Measurements from ENCODE around the gene CROCC.

The CROCC gene

DNA sequence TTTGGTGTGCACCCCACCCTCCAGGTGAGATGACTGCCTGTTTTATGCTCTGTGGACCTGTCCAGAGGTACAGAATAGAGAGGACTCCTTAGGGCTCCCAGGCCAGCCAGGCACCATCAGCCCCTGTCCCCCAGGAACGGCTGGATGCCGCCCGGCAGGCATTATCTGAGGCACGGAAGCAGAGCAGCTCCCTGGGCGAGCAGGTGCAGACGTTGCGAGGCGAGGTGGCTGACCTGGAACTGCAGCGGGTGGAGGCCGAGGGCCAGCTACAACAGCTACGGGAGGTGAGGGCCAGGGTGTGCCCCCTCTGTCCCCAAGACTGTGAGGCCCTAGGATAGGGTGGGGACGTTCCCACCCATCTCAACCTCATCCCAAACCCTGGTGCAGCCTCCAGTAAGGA lies 47.9 kb downstream of the CROCC start:
- H3F3A ChIP-seq (ENCODE audit: insufficient read depth, low read length), result no peaks in the 10 kb centered on the region
- H4K20me1 ChIP-seq (ENCODE audit: insufficient read depth, low read length), result no peaks in the 10 kb centered on the region
- H3K27ac ChIP-seq (ENCODE audit: low read length), result no peak overlapping the region
- H3K79me2 ChIP-seq (ENCODE audit: low read length), result no peaks in the 10 kb centered on the region
- H3K27me3 ChIP-seq (replicated peaks; ENCODE audit: insufficient read depth, low read length), result no peaks in the 10 kb centered on the region
- TF ChIP-seq EZH2 (optimal IDR thresholded peaks at IDR 0.05; ENCODE audit: low read depth, low read length), result no peak
- TF ChIP-seq, protein P1, sequence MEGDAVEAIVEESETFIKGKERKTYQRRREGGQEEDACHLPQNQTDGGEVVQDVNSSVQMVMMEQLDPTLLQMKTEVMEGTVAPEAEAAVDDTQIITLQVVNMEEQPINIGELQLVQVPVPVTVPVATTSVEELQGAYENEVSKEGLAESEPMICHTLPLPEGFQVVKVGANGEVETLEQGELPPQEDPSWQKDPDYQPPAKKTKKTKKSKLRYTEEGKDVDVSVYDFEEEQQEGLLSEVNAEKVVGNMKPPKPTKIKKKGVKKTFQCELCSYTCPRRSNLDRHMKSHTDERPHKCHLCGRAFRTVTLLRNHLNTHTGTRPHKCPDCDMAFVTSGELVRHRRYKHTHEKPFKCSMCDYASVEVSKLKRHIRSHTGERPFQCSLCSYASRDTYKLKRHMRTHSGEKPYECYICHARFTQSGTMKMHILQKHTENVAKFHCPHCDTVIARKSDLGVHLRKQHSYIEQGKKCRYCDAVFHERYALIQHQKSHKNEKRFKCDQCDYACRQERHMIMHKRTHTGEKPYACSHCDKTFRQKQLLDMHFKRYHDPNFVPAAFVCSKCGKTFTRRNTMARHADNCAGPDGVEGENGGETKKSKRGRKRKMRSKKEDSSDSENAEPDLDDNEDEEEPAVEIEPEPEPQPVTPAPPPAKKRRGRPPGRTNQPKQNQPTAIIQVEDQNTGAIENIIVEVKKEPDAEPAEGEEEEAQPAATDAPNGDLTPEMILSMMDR (IDR thresholded peaks at IDR 0.05; ENCODE audit: low read length), result no peak
- no peak for TF ChIP-seq EZH2phosphoT487 (IDR thresholded peaks at IDR 0.05; ENCODE audit: low read length)
- H3K9ac ChIP-seq (ENCODE audit: low read length), result no peak overlapping the region
- no peaks in the 10 kb centered on the region for H3K36me3 ChIP-seq (replicated peaks; ENCODE audit: insufficient read depth, low read length)
- no peak overlapping the region for H3K4me3 ChIP-seq (ENCODE audit: low read length)
- no peak for DNase-seq
- no peaks in the 10 kb centered on the region for H3K9me3 ChIP-seq (replicated peaks; ENCODE audit: insufficient read depth, low read length)
- H2AFZ ChIP-seq (ENCODE audit: low read length), result no peak overlapping the region
- H3K4me2 ChIP-seq (ENCODE audit: low read depth, low read length), result no peak overlapping the region
- H3K9me2 ChIP-seq (replicated peaks; ENCODE audit: insufficient read depth, low read length), result no peaks in the 10 kb centered on the region
- H3K4me1 ChIP-seq (ENCODE audit: low read length), result no peaks in the 10 kb centered on the region

DNA sequence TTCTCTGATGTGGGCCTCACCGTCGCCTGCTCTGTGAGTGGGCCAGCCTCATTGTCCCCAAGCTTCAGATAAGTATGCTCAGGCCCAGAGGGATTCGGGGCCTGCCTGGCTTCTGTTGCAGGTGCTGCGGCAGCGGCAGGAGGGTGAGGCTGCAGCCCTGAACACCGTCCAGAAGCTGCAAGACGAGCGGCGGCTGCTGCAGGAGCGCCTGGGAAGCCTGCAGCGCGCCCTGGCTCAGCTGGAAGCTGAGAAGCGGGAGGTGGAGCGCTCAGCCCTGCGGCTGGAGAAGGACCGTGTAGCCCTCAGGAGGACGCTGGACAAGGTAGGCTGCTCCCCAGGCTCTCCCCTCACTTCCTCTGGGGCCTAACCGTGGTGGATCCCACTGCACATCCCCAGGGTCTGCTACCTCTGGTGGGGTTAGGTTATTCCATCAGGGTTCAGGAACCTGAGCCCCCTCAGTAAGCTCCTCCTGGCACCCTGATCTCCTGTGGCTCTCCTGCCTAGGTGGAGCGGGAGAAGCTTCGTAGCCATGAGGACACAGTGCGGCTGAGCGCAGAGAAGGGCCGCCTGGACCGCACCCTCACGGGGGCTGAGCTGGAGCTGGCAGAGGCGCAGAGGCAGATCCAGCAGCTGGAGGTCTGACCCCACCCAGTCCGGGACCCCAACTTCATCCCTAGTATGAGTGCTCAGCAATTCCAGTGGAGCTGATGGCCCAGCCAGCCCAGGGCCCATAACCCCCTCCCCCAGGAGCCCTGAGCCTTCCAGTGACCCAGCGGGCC lies 48.6 kb downstream of the CROCC start:
- Histone ChIP-seq H3K36me3 (replicated peaks; ENCODE audit: insufficient read depth, low read length) (no peaks in the 10 kb centered on the region), H3K4me3 (ENCODE audit: low read length) (no peak overlapping the region), H3K9me3 (replicated peaks; ENCODE audit: insufficient read depth, low read length) (no peaks in the 10 kb centered on the region), H3K4me1 (ENCODE audit: low read length) (no peaks in the 10 kb centered on the region), H2AFZ (ENCODE audit: low read length) (no peak overlapping the region), H3K9me2 (replicated peaks; ENCODE audit: insufficient read depth, low read length) (no peaks in the 10 kb centered on the region), H3K27ac (ENCODE audit: low read length) (no peak overlapping the region), H3K9ac (ENCODE audit: low read length) (no peak overlapping the region), H3K27me3 (replicated peaks; ENCODE audit: insufficient read depth, low read length) (no peaks in the 10 kb centered on the region), H3F3A (ENCODE audit: insufficient read depth, low read length) (no peaks in the 10 kb centered on the region), H3K79me2 (ENCODE audit: low read length) (no peaks in the 10 kb centered on the region), H4K20me1 (ENCODE audit: insufficient read depth, low read length) (no peaks in the 10 kb centered on the region), H3K4me2 (ENCODE audit: low read depth, low read length) (no peak overlapping the region)
- DNase-seq, result no peak
- TF ChIP-seq EZH2phosphoT487 (IDR thresholded peaks at IDR 0.05; ENCODE audit: low read length) (no peak), EZH2 (optimal IDR thresholded peaks at IDR 0.05; ENCODE audit: low read depth, low read length) (no peak)
- TF ChIP-seq, protein P1 (IDR thresholded peaks at IDR 0.05; ENCODE audit: low read length), result no peak

DNA sequence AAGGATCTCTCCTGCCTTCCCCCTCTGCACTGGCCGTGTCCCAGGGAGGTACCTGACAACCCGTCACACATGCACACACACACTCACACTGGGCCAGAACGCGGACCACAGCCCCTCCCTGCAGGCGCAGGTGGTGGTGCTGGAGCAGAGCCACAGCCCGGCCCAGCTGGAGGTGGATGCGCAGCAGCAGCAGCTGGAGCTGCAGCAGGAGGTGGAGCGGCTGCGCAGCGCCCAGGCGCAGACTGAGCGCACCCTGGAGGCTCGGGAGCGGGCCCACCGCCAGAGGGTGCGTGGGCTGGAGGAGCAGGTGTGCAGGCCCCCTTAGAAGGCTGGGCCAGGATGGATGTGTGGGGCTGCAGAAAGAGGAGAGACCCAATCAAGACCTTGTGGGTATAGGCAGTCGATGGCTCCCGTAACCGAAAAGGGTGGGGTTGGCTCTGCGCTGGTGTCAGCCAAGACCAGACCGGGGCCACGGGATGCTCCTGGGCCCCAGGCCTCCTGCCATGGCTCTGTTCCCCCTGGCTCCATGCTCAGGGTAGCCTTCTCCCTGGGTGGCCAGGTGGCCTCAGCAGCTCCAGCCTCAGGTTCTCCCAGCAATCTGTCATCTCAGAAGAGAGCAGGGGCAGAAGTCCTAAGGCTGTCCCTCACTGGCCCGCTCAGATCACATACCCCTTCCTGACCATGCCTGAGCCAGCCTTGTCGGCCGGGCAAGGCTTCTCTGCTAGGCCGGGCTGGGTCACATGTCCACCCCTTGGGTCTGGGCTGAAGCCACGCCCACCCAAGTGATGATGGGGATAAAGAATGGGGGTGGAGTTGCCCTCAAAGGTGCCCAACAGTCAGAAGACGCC lies 49.8 kb downstream of the CROCC start:
- H3K9me2 ChIP-seq (replicated peaks; ENCODE audit: insufficient read depth, low read length), result no peaks in the 10 kb centered on the region
- H3K36me3 ChIP-seq (replicated peaks; ENCODE audit: insufficient read depth, low read length), result no peaks in the 10 kb centered on the region
- no peak overlapping the region for H2AFZ ChIP-seq (ENCODE audit: low read length)
- H3K79me2 ChIP-seq (ENCODE audit: low read length), result no peaks in the 10 kb centered on the region
- no peak overlapping the region for H3K4me3 ChIP-seq (ENCODE audit: low read length)
- no peak overlapping the region for H3K9ac ChIP-seq (ENCODE audit: low read length)
- no peaks in the 10 kb centered on the region for H4K20me1 ChIP-seq (ENCODE audit: insufficient read depth, low read length)
- H3F3A ChIP-seq (ENCODE audit: insufficient read depth, low read length), result no peaks in the 10 kb centered on the region
- H3K4me2 ChIP-seq (ENCODE audit: low read depth, low read length), result no peak overlapping the region
- TF ChIP-seq EZH2 (optimal IDR thresholded peaks at IDR 0.05; ENCODE audit: low read depth, low read length) (no peak), EZH2phosphoT487 (IDR thresholded peaks at IDR 0.05; ENCODE audit: low read length) (no peak)
- TF ChIP-seq, protein P1 (IDR thresholded peaks at IDR 0.05; ENCODE audit: low read length), result no peak
- H3K27me3 ChIP-seq (replicated peaks; ENCODE audit: insufficient read depth, low read length), result no peaks in the 10 kb centered on the region
- H3K9me3 ChIP-seq (replicated peaks; ENCODE audit: insufficient read depth, low read length), result no peaks in the 10 kb centered on the region
- DNase-seq, result no peak
- H3K27ac ChIP-seq (ENCODE audit: low read length), result no peak overlapping the region
- H3K4me1 ChIP-seq (ENCODE audit: low read length), result no peaks in the 10 kb centered on the region

All from MM.1S (cell line).